Activated CD8-positive, alpha-beta T cell treated with anti-CD3 and anti-CD28 coated beads for 36 hours (primary cell): Measurements from ENCODE around the gene DEPDC4. TPM values are rescaled to one million over a fixed set of nuclear protein-coding genes. Genes with fewer than 3 reads are reported as not detected.

Source experiments
- ATAC-seq: fragments of 200-7000 bp; cut with Tn5 transposase; one replicate; pipeline ENCODE4 v1.10.0; 2021; ENCODE audit warnings: mild to moderate bottlenecking, moderate library complexity
- CTCF ChIA-PET: fragments of 350-600 bp; sonication (Branson Sonifier 250); formaldehyde crosslinking; loops from one replicate; lab custom pipeline; 2021; ENCODE audit warnings: antibody characterized with exemption; lab: Charles Lee
- POLR2A ChIA-PET: fragments of 350-600 bp; sonication (Branson Sonifier 250); formaldehyde crosslinking; loops from one replicate; lab custom pipeline; 2021; ENCODE audit warnings: antibody characterized with exemption; lab: Charles Lee
- DNase-seq: peaks from one replicate; pipeline ENCODE4 v3.0.0-alpha.2; 2020
- H3K27ac Mint-ChIP-seq: one replicate; pipeline ENCODE4 v1.8.0; 2021; ENCODE audit warnings: mild to moderate bottlenecking, mixed read lengths
- H3K27me3 Mint-ChIP-seq: one replicate; pipeline ENCODE4 v1.8.0; 2021; ENCODE audit warnings: mixed read lengths
- H3K36me3 Mint-ChIP-seq: one replicate; pipeline ENCODE4 v1.8.0; 2021; ENCODE audit warnings: low read depth, mixed read lengths
- H3K4me1 Mint-ChIP-seq: one replicate; pipeline ENCODE4 v1.8.0; 2021; ENCODE audit warnings: low read depth, mixed read lengths
- H3K4me3 Mint-ChIP-seq: one replicate; pipeline ENCODE4 v1.8.0; 2021; ENCODE audit warnings: mild to moderate bottlenecking, moderate library complexity, mixed read lengths
- H3K9me3 Mint-ChIP-seq: one replicate; pipeline ENCODE4 v1.8.0; 2021; ENCODE audit warnings: mixed read lengths
- CTCF ChIP-seq: fragments of 200-600 bp; IDR thresholded peaks from one replicate; pipeline ENCODE4 v1.8.0; 2022; ENCODE audit warnings: antibody characterized with exemption, mild to moderate bottlenecking
- intact Hi-C: fragments of 100-400 bp; cut with micrococcal nuclease; formaldehyde crosslinking; loops from one replicate; pipeline ENCODE4 v1.10.0; 2022
- total RNA-seq, 2 experiments: library from RNA; stranded (reverse); gene quantifications; one replicate each; pipeline ENCODE4 v1.2.3, GENCODE V29; 2021

Gene DEPDC4
- total RNA-seq, 2 experiments from 2014 or later, result 1.6 to 3.7 TPM

GRCh38 chr12:100200463-100201181, 66.3 kb downstream of the DEPDC4 start, which contains the start of gene ACTR6:
ACTR6 (plus strand) TSS chr12:100200815; CDS start chr12:100200852, 37 bp downstream.
- DNase-seq, result peak; percentile 99
- Mint-ChIP-seq H3K27me3 (no peaks in the 10 kb centered on the region), H3K36me3 (peaks cover 5% of the 10 kb centered on the region), H3K9me3 (no peaks in the 10 kb centered on the region), H3K4me1 (peaks cover 17% of the 10 kb centered on the region), H3K4me3 (peak within 1 kb of the TSS; percentile 99), H3K27ac (peak within 1 kb of the TSS; percentile 100)
- intact Hi-C loops, result loop anchor here (2.0 to 5.0 kb wide), 2 partner anchors 60 to 67 kb away; partner anchors contain the start of genes DEPDC4 and SCYL2
- TF ChIP-seq CTCF, result no peak
- ChIA-PET CTCF (interaction anchor here (0.5 to 1.3 kb wide), 8 partner anchors 11 to 434 kb away, joined by 3 to 6 read pairs (median 3); partner anchors contain the start of genes DEPDC4 and SCYL2), POLR2A (interaction anchor here (0.6 to 2.1 kb wide), 8 partner anchors 18 to 84 kb away, joined by 3 to 8 read pairs (median 3); partner anchors contain the start of genes DEPDC4 and SCYL2)
- peak; percentile 84 for ATAC-seq

GRCh38 chr12:100199347-100200149, 67.3 kb downstream of the DEPDC4 start:
- Mint-ChIP-seq H3K4me3 (peak overlapping the region; percentile 99), H3K4me1 (peaks cover 17% of the 10 kb centered on the region), H3K36me3 (peaks cover 6% of the 10 kb centered on the region), H3K27ac (peak overlapping the region; percentile 100), H3K9me3 (no peaks in the 10 kb centered on the region), H3K27me3 (no peaks in the 10 kb centered on the region)
- intact Hi-C loops, result loop anchor here (2.0 to 5.0 kb wide), 2 partner anchors 59 to 68 kb away; partner anchors contain the start of genes DEPDC4 and SCYL2
- ChIA-PET POLR2A (interaction anchor here (0.8 to 2.1 kb wide), 5 partner anchors 17 to 85 kb away, joined by 3 to 8 read pairs (median 5); partner anchors contain the start of genes DEPDC4 and SCYL2), CTCF (no interaction called here)
- DNase-seq (peak; percentile 80), ATAC-seq (peak; percentile 67)
- TF ChIP-seq CTCF, result no peak

GRCh38 chr12:100199023-100199346, 67.9 kb downstream of the DEPDC4 start:
- Mint-ChIP-seq H3K27me3 (no peaks in the 10 kb centered on the region), H3K4me3 (peak overlapping the region; percentile 99), H3K9me3 (no peaks in the 10 kb centered on the region), H3K27ac (peak overlapping the region; percentile 100), H3K36me3 (peaks cover 11% of the 10 kb centered on the region), H3K4me1 (peaks cover 14% of the 10 kb centered on the region)
- intact Hi-C loops, result no loop called here
- TF ChIP-seq CTCF, result no peak
- ChIA-PET POLR2A (no interaction called here), CTCF (interaction anchor here (1.4 kb wide), 1 partner anchor 44 kb away, joined by 4 read pairs; no protein-coding TSS in a partner anchor)
- no peak for DNase-seq
- no peak for ATAC-seq

GRCh38 chr12:100197486-100197885, 69.4 kb downstream of the DEPDC4 start:
- ATAC-seq, result no peak
- Mint-ChIP-seq H3K36me3 (peaks cover 14% of the 10 kb centered on the region), H3K9me3 (no peaks in the 10 kb centered on the region), H3K4me3 (no peak overlapping the region), H3K4me1 (peaks cover 9% of the 10 kb centered on the region), H3K27me3 (no peaks in the 10 kb centered on the region), H3K27ac (no peak overlapping the region)
- ChIA-PET CTCF (interaction anchor here (1.4 kb wide), 1 partner anchor 42 kb away, joined by 4 read pairs; no protein-coding TSS in a partner anchor), POLR2A (no interaction called here)
- intact Hi-C loops, result no loop called here
- no peak for DNase-seq
- TF ChIP-seq CTCF, result no peak
